ENCODE results near the gene IVD.

Gene IVD

GRCh38 chr15:40418126-40418525 is 12.5 kb downstream of the IVD start:
- no peak for TF ChIP-seq CTCF (IDR thresholded peaks at IDR 0.05; ENCODE audit: low read depth, low read length)
- H3K4me3 ChIP-seq (ENCODE audit: low read depth, low read length), result no peak overlapping the region

GRCh38 chr15:40420071-40420713 is 14.6 kb downstream of the IVD start:
- H3K4me3 ChIP-seq (ENCODE audit: low read depth, low read length), result no peak overlapping the region
- no peak for TF ChIP-seq CTCF (IDR thresholded peaks at IDR 0.05; ENCODE audit: low read depth, low read length)

GRCh38 chr15:40420793-40421192 is 15.2 kb downstream of the IVD start:
- no peak overlapping the region for H3K4me3 ChIP-seq (ENCODE audit: low read depth, low read length)
- no peak for TF ChIP-seq CTCF (IDR thresholded peaks at IDR 0.05; ENCODE audit: low read depth, low read length)

GRCh38 chr15:40421246-40422157 is 15.9 kb downstream of the IVD start:
- TF ChIP-seq CTCF (IDR thresholded peaks at IDR 0.05; ENCODE audit: low read depth, low read length), result peak; percentile 94
- no peak overlapping the region for H3K4me3 ChIP-seq (ENCODE audit: low read depth, low read length)

GRCh38 chr15:40424483-40425115 is 19.0 kb downstream of the IVD start:
- no peak for TF ChIP-seq CTCF (IDR thresholded peaks at IDR 0.05; ENCODE audit: low read depth, low read length)
- no peak overlapping the region for H3K4me3 ChIP-seq (ENCODE audit: low read depth, low read length)

- no peak overlapping the region for H3K4me3 ChIP-seq (ENCODE audit: low read depth, low read length)
- TF ChIP-seq CTCF (IDR thresholded peaks at IDR 0.05; ENCODE audit: low read depth, low read length), result no peak
Observed at GRCh38 chr15:40425681-40426080, 20.1 kb downstream of the IVD start.

GRCh38 chr15:40427188-40427587 is 21.6 kb downstream of the IVD start:
- H3K4me3 ChIP-seq (ENCODE audit: low read depth, low read length), result no peak overlapping the region
- TF ChIP-seq CTCF (IDR thresholded peaks at IDR 0.05; ENCODE audit: low read depth, low read length), result no peak
